Fibroblast of lung (primary cell): ENCODE results near the gene CALD1. TPM values are rescaled to one million over a fixed set of nuclear protein-coding genes. Genes with fewer than 3 reads are reported as not detected.

ENCODE experiments used
- DNase-seq, 2 donors: peaks; one replicate each; pipeline versions ENCODE4 v3.0.0 to v3.0.0-alpha.2; 2010; ENCODE audit warnings: low read depth in 2 of 2
- H2AFZ ChIP-seq: 2 replicates; pipeline ENCODE4 v1.5.1; 2012; ENCODE audit warnings: low read length, control low read depth, inconsistent platforms
- H3K27ac ChIP-seq: 2 replicates; pipeline ENCODE4 v1.5.1; 2011; ENCODE audit warnings: low read length, control low read depth; ENCODE audit not compliant: insufficient read depth
- H3K27me3 ChIP-seq: 2 replicates; pipeline ENCODE4 v1.5.1; 2011; ENCODE audit warnings: mild to moderate bottlenecking, low read length; ENCODE audit not compliant: control insufficient read depth, insufficient read depth
- H3K36me3 ChIP-seq: 2 replicates; pipeline ENCODE4 v1.5.1; 2011; ENCODE audit warnings: low read length; ENCODE audit not compliant: control insufficient read depth, insufficient read depth
- H3K4me1 ChIP-seq: 2 replicates; pipeline ENCODE4 v1.5.1; 2011; ENCODE audit warnings: low read length; ENCODE audit not compliant: control insufficient read depth, insufficient read depth; ENCODE audit errors: extremely low read depth
- H3K4me2 ChIP-seq: 2 replicates; pipeline ENCODE4 v1.5.1; 2011; ENCODE audit warnings: low read length, control low read depth; ENCODE audit not compliant: insufficient read depth; ENCODE audit errors: extremely low read depth
- H3K4me3 ChIP-seq, 4 experiments: fragments of 200-600 bp in 1 of 4; sonication (generic) in 1 of 4; replicated peaks in 1 of 4; 2 replicates each; pipeline ENCODE4 v1.5.1; 2011 to 2016; ENCODE audit warnings: low read length in 4 of 4, low read depth in 3 of 4, mild to moderate bottlenecking in 3 of 4, control low read depth in 2 of 4, inconsistent platforms in 1 of 4, mixed read lengths in 1 of 4; ENCODE audit not compliant: insufficient read depth in 1 of 4; ENCODE audit errors: control extremely low read depth in 1 of 4
- H3K79me2 ChIP-seq: 2 replicates; pipeline ENCODE4 v1.5.1; 2012; ENCODE audit warnings: mild to moderate bottlenecking, low read length, inconsistent platforms; ENCODE audit not compliant: control insufficient read depth, insufficient read depth
- H3K9ac ChIP-seq: 2 replicates; pipeline ENCODE4 v1.5.1; 2011; ENCODE audit warnings: mild to moderate bottlenecking, low read length, control low read depth; ENCODE audit not compliant: insufficient read depth
- H3K9me3 ChIP-seq: 2 replicates; pipeline ENCODE4 v1.5.1; 2012; ENCODE audit warnings: low read depth, low read length; ENCODE audit not compliant: control insufficient read depth, insufficient read depth
- H4K20me1 ChIP-seq: 2 replicates; pipeline ENCODE4 v1.5.1; 2011; ENCODE audit warnings: low read length; ENCODE audit not compliant: control insufficient read depth, insufficient read depth; ENCODE audit errors: extremely low read depth
- CTCF ChIP-seq, 2 donors: IDR thresholded peaks in 1 of 2; conservative IDR thresholded peaks in 1 of 2; 1 replicate in 1 of 2; 2 replicates in 1 of 2; pipeline ENCODE4 v1.5.1; 2011 to 2012; ENCODE audit warnings: low read length in 2 of 2, control low read depth in 1 of 2, inconsistent platforms in 1 of 2, low read depth in 1 of 2, mild to moderate bottlenecking in 1 of 2
- EZH2 ChIP-seq: IDR thresholded peaks from 2 replicates; pipeline ENCODE4 v1.5.1; 2012; ENCODE audit warnings: low read length, control low read depth, mild to moderate bottlenecking; ENCODE audit errors: missing control alignments
- polyA plus RNA-seq, 2 donors: library from polyadenylated mRNA; depleted of rRNA in 1 of 2; stranded (reverse) in 1 of 2; unstranded in 1 of 2; fragments of >200 nt; gene quantifications; 2 replicates each; pipeline ENCODE4 v1.2.1, GENCODE V29; 2011 to 2012; ENCODE audit warnings: missing spikeins in 1 of 2
- total RNA-seq: library from RNA; depleted of rRNA; stranded (reverse); fragments of >200 nt; gene quantifications from 2 replicates; pipeline ENCODE4 v1.2.1, GENCODE V29; 2014

CALD1 gene
- total and polyA plus RNA-seq, 2 donors (not counting 1 experiment from before 2014, with no cell fraction given) = 343 to 1,187 TPM

GRCh38 chr7:134835463-134835823 lies 56.0 kb downstream of the CALD1 start:
- peaks cover 18% of the 10 kb centered on the region for H3K4me1 ChIP-seq
- no peaks in the 10 kb centered on the region for H3K27me3 ChIP-seq
- H3K36me3 ChIP-seq = no peaks in the 10 kb centered on the region
- H3K4me2 ChIP-seq = no peak overlapping the region
- peaks cover 64% of the 10 kb centered on the region for H3K79me2 ChIP-seq
- no peak for DNase-seq
- no peaks in the 10 kb centered on the region for H4K20me1 ChIP-seq
- H3K9me3 ChIP-seq = no peaks in the 10 kb centered on the region
- H2AFZ ChIP-seq = no peak overlapping the region
- H3K27ac ChIP-seq = peak overlapping the region; percentile 86
- H3K4me3 ChIP-seq = no peak overlapping the region
- H3K9ac ChIP-seq = peak overlapping the region; percentile 65
- TF ChIP-seq CTCF (conservative IDR thresholded peaks at IDR 0.05 in 1 of 2, IDR thresholded peaks at IDR 0.05 in 1 of 2; ENCODE audit: low read depth in 1 of 2, low read length in 2 of 2) = no peak

- no peak overlapping the region for H2AFZ ChIP-seq
- no peaks in the 10 kb centered on the region for H4K20me1 ChIP-seq
- H3K4me3 ChIP-seq = no peak overlapping the region
- H3K4me1 ChIP-seq = peaks cover 21% of the 10 kb centered on the region
- H3K36me3 ChIP-seq = no peaks in the 10 kb centered on the region
- H3K27me3 ChIP-seq = no peaks in the 10 kb centered on the region
- peaks cover 68% of the 10 kb centered on the region for H3K79me2 ChIP-seq
- H3K4me2 ChIP-seq = no peak overlapping the region
- peak in 1 of 2 donors; percentile 41 for DNase-seq
- H3K9me3 ChIP-seq = no peaks in the 10 kb centered on the region
- H3K27ac ChIP-seq = peak overlapping the region; percentile 86
- TF ChIP-seq CTCF (conservative IDR thresholded peaks at IDR 0.05 in 1 of 2, IDR thresholded peaks at IDR 0.05 in 1 of 2; ENCODE audit: low read depth in 1 of 2, low read length in 2 of 2) (no peak), EZH2 (no peak)
- no peak overlapping the region for H3K9ac ChIP-seq
Observed at GRCh38 chr7:134836447-134836846, 57.0 kb downstream of the CALD1 start.

GRCh38 chr7:134839298-134839697 lies 59.9 kb downstream of the CALD1 start:
- Histone ChIP-seq H3K4me1 (peaks cover 16% of the 10 kb centered on the region), H4K20me1 (no peaks in the 10 kb centered on the region)

More at GRCh38 chr7:134839298-134839697, 59.9 kb downstream of the CALD1 start:
- Histone ChIP-seq H3K9me3 (no peaks in the 10 kb centered on the region), H3K27me3 (no peaks in the 10 kb centered on the region), H3K4me3 (no peak overlapping the region), H3K9ac (no peak overlapping the region), H3K79me2 (peaks cover 69% of the 10 kb centered on the region), H2AFZ (no peak overlapping the region), H3K36me3 (peaks cover 2% of the 10 kb centered on the region), H3K27ac (no peak overlapping the region), H3K4me2 (no peak overlapping the region)
- no peak for DNase-seq
- TF ChIP-seq EZH2 (no peak), CTCF (conservative IDR thresholded peaks at IDR 0.05 in 1 of 2, IDR thresholded peaks at IDR 0.05 in 1 of 2; ENCODE audit: low read depth in 1 of 2, low read length in 2 of 2) (no peak)
